UCSD-AML1 (cell line): ENCODE data around the gene PLEKHA5.
"Not testable (repeated sequence)": the region's sequence is repeated elsewhere in the genome, so short reads cannot be mapped to it uniquely, and the experiment has no call there.

Experiments used
- DNase-seq: peaks from one replicate; lab custom pipeline; 2025; ENCODE audit not compliant: unreplicated experiment; lab: John Stamatoyannopoulos, UW

Gene PLEKHA5

DNA sequence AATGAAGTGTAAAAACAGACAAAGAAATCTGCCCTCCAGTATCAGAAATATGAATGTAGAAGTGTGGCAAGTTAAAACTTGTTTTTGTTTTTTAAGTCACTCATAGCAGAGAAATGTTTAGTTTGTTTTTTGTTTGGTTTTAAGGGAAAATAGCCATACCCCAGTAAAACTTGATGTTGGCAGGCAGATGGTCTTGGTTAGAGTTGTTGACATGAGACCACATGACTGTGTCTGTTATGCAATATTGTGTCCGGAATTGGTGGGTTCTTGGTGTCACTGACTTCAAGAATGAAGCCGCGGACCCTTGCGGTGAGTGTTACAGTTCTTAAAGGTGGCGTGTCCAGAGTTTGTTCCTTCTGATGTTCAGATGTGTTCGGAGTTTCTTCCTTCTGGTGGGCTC, 99.5 kb downstream of the PLEKHA5 start:
- not testable (repeated sequence) for DNase-seq

DNA sequence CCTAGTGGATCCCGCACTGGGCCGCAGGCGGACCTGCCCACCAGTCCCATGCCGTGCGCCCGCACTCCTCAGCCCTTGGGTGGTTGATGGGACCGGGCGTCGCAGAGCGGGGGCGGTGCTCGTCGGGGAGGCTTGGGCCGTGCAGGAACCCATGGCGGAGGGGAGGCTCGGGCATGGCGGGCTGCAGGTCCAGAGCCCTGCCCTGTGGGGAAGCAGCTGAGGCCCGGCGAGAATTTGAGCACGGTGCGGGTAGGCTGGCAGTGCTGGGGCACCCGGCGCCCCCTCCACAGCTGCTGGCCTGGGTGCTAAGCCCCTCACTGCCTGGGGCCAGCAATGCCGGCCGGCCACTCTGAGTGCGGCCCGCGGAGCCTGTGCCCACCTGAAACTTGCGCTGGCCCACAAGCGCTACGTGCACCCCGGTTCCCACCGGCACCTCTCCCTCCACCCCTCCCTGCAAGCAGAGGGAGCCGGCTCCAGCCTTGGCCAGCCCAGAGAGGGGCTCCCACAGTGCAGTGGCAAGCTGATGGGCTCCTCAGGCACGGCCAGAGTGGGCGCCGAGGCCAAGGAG, 100.8 kb downstream of the PLEKHA5 start:
- DNase-seq: no peak

- DNase-seq: no peak
Measured at GRCh38 chr12:19230896-19231295, 101.4 kb downstream of the PLEKHA5 start.

DNA sequence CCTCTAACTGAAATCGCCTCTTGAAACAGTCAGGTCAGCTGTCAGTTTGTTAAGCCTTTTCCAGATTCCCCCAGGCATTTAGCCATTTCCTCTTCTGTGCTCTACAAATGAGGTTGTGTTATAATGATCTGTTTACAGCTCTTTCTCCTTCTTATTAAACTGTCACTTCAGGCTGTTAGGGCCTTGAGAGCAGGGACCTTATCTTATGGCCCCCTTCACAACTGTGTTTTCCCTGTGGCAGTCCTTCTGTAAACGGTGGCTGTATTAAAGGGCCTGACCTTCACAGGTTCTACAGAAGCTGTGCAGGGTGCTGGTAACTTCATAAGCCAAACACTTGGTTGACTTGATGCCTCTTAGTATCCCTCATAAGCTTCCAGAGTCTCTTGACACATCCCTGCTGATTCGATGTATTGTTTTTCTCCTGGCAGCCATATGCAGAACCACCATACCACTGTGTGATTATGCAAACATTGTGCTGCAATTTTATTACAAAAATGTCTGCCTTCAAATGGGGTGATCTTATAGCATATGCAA, 104.7 kb downstream of the PLEKHA5 start:
- peak; percentile 11 for DNase-seq

DNA sequence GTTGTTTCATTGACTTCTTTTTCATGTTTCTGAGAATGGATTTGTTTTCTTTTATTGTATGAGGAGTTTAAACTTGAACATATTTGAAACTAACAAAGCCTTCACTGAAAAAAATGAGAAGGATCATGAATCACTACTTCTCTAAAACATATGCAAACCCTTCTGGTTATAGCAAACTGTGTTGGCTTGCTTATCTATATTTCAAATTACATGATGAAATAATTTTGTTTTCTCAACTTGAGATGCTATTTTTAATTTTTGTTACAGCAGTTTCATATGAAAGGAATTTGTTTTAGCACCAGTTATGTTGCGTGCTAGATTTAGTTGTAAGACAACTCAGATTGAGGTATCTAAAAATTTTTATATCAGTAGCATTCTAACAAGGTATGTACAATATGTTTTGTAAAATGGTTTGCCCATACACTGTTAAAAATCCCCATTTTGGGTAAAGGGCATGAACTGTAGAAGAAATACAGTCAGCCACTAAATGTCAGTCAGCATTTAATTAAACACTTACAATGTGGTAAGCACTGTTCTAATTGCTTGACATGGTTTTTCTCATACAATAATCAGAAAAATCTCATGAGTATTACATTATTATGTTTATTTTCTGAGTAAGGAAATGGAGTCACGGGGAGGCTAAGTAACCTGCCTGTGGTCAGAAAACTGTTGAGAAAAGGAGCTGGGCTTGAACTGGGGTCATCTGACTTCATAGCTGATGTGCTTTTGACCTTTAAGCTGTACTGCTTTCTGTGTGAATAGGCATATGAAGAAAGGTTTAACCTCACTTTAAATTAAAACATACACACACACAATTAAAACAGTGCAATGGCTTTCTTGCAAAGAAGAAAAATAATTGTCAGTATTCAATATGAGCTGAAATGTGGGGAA, 105.7 kb downstream of the PLEKHA5 start:
- no peak for DNase-seq

- DNase-seq: peak; percentile 15
Measured at GRCh38 chr12:19236656-19237055, 107.1 kb downstream of the PLEKHA5 start.

- no peak for DNase-seq
Measured at GRCh38 chr12:19238540-19238939, 109.0 kb downstream of the PLEKHA5 start.

DNA sequence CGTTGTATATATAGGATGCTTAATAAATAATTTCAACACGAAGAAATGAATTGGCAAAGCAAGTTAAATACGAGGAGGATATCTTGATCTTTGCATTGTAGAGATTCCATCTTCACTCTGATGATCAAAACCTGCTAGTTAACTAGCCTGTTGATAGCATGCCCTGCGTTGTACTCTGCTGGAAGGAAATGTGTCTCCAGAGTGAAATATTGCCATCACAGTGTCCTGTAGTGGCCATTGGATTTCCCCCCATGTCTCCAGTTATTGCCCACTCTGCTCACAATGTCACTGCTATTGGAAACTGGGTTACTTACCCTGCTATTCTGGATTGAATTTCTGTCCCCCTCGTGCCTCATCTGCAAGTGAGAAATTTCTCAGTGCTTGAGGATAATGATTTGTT, 109.6 kb downstream of the PLEKHA5 start:
- DNase-seq: no peak

- DNase-seq: no peak
Measured at GRCh38 chr12:19239616-19240234, 110.2 kb downstream of the PLEKHA5 start.

GRCh38 chr12:19242581-19242980, 113.0 kb downstream of the PLEKHA5 start:
- no peak for DNase-seq

- DNase-seq: no peak
Measured at GRCh38 chr12:19243551-19243950, 114.0 kb downstream of the PLEKHA5 start.

DNA sequence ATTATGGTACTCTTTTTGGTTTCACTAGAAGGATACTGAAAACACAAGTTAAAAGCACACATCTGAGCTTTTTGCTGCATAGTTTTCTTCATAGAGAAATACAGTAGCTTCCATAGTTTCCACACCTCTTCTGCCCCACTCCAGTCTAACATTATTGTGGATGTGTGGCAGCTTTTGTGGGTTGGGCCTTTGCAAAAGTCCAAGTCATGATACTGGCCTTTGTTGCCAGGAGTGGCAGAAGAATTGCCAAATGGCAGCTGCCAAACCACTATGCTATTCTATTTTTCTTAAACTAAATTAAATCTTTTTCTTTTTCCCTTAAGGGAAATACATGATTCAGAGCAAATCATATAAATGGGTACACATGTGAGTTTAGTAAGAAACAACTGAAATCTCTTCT, 114.8 kb downstream of the PLEKHA5 start:
- no peak for DNase-seq

- DNase-seq: no peak
Measured at GRCh38 chr12:19245106-19245505, 115.6 kb downstream of the PLEKHA5 start.

- no peak for DNase-seq
Measured at GRCh38 chr12:19245666-19246065, 116.1 kb downstream of the PLEKHA5 start.

- no peak for DNase-seq
Measured at GRCh38 chr12:19246933-19247332, 117.4 kb downstream of the PLEKHA5 start.

GRCh38 chr12:19248929-19249602, 119.5 kb downstream of the PLEKHA5 start:
- no peak for DNase-seq

GRCh38 chr12:19251481-19252132, 122.1 kb downstream of the PLEKHA5 start:
- DNase-seq: no peak

- DNase-seq: no peak
Measured at GRCh38 chr12:19260135-19260534, 130.6 kb downstream of the PLEKHA5 start.

GRCh38 chr12:19261773-19262172, 132.2 kb downstream of the PLEKHA5 start:
- no peak for DNase-seq

GRCh38 chr12:19263672-19264071, 134.1 kb downstream of the PLEKHA5 start:
- DNase-seq: no peak
